Karpas-422 (cell line): ENCODE data around the gene C19orf53. TPM values are rescaled to one million over a fixed set of nuclear protein-coding genes. Genes with fewer than 3 reads are reported as not detected.

Experiments
- DNase-seq: peaks from one replicate; pipeline ENCODE4 v3.0.0-alpha.2; 2015
- H2AFZ ChIP-seq: fragments of 200-600 bp; sonication (generic); 2 replicates; pipeline ENCODE4 v1.6.1; 2014; ENCODE audit warnings: antibody characterized with exemption, low read length, mixed read lengths
- H3K27ac ChIP-seq: fragments of 200-600 bp; sonication (generic); 2 replicates; pipeline ENCODE4 v1.5.1; 2014; ENCODE audit warnings: mild to moderate bottlenecking, low read length, moderate library complexity
- H3K27me3 ChIP-seq: fragments of 200-600 bp; sonication (generic); 2 replicates; pipeline ENCODE4 v1.6.1; 2014; ENCODE audit warnings: low read length, mixed read lengths
- H3K36me3 ChIP-seq: fragments of 200-600 bp; sonication (generic); 2 replicates; pipeline ENCODE4 v1.6.1; 2014; ENCODE audit warnings: low read length, mixed read lengths; ENCODE audit not compliant: insufficient read depth
- H3K4me1 ChIP-seq: fragments of 200-600 bp; sonication (generic); 2 replicates; pipeline ENCODE4 v1.6.1; 2014; ENCODE audit warnings: mild to moderate bottlenecking, low read length, mixed read lengths
- H3K4me2 ChIP-seq: fragments of 200-600 bp; sonication (generic); 2 replicates; pipeline ENCODE4 v1.6.1; 2014; ENCODE audit warnings: low read length, low read depth, mild to moderate bottlenecking; ENCODE audit not compliant: poor library complexity, severe bottlenecking
- H3K4me3 ChIP-seq: fragments of 200-600 bp; sonication (generic); 2 replicates; pipeline ENCODE4 v1.5.1; 2014; ENCODE audit warnings: mild to moderate bottlenecking, antibody characterized with exemption, low read length, mixed read lengths
- H3K79me2 ChIP-seq: fragments of 200-600 bp; sonication (generic); 2 replicates; pipeline ENCODE4 v1.6.1; 2014; ENCODE audit warnings: mild to moderate bottlenecking, low read length, mixed read lengths
- H3K9ac ChIP-seq: fragments of 200-600 bp; sonication (generic); 2 replicates; pipeline ENCODE4 v1.6.0; 2014; ENCODE audit warnings: low read length
- H3K9me2 ChIP-seq: fragments of 200-600 bp; sonication (generic), shearing (Covaris generic); replicated peaks from 2 replicates; pipeline ENCODE4 v1.6.0; 2014; ENCODE audit warnings: mild to moderate bottlenecking, low read length, moderate library complexity; ENCODE audit not compliant: insufficient read depth
- H3K9me3 ChIP-seq: fragments of 300-700, 200-600 bp; sonication (generic); 2 replicates; pipeline ENCODE4 v1.6.1; 2014; ENCODE audit warnings: low read length, mixed read lengths
- H4K20me1 ChIP-seq: fragments of 200-600 bp; sonication (generic); 2 replicates; pipeline ENCODE4 v1.6.1; 2014; ENCODE audit warnings: mild to moderate bottlenecking, antibody characterized with exemption, low read length, low read depth; ENCODE audit not compliant: insufficient read depth
- total RNA-seq: library from RNA; depleted of rRNA; stranded (reverse); fragments of >200 nt; shearing (Covaris generic); gene quantifications from 2 replicates; pipeline ENCODE4 v1.2.3, GENCODE V29; 2014; ENCODE audit warnings: low replicate concordance

Gene C19orf53
- total RNA-seq, 1 experiment from 2014 or later, result 117 TPM

GRCh38 chr19:13804830-13805683 lies 30.8 kb downstream of the C19orf53 start:
- H2AFZ ChIP-seq, result no peak overlapping the region
- no peaks in the 10 kb centered on the region for H3K36me3 ChIP-seq
- H3K79me2 ChIP-seq, result no peaks in the 10 kb centered on the region
- no peaks in the 10 kb centered on the region for H3K4me1 ChIP-seq
- no peaks in the 10 kb centered on the region for H4K20me1 ChIP-seq
- H3K4me2 ChIP-seq, result no peak overlapping the region
- H3K27me3 ChIP-seq, result no peaks in the 10 kb centered on the region
- no peaks in the 10 kb centered on the region for H3K9me2 ChIP-seq
- H3K9me3 ChIP-seq, result no peaks in the 10 kb centered on the region
- no peak overlapping the region for H3K27ac ChIP-seq
- no peak overlapping the region for H3K9ac ChIP-seq
- DNase-seq, result no peak
- no peak overlapping the region for H3K4me3 ChIP-seq

- Histone ChIP-seq H3K4me2 (no peak overlapping the region), H3K27ac (no peak overlapping the region), H3K27me3 (no peaks in the 10 kb centered on the region), H3K4me1 (no peaks in the 10 kb centered on the region), H3K9me3 (no peaks in the 10 kb centered on the region), H3K9me2 (no peaks in the 10 kb centered on the region), H3K4me3 (no peak overlapping the region), H3K36me3 (no peaks in the 10 kb centered on the region), H3K79me2 (no peaks in the 10 kb centered on the region), H2AFZ (no peak overlapping the region), H4K20me1 (no peaks in the 10 kb centered on the region), H3K9ac (no peak overlapping the region)
- DNase-seq, result no peak
Observed at GRCh38 chr19:13806728-13807127, 32.5 kb downstream of the C19orf53 start.

GRCh38 chr19:13807421-13808021 lies 33.3 kb downstream of the C19orf53 start:
- H4K20me1 ChIP-seq, result no peaks in the 10 kb centered on the region
- H2AFZ ChIP-seq, result no peak overlapping the region
- no peak overlapping the region for H3K27ac ChIP-seq
- H3K9ac ChIP-seq, result no peak overlapping the region
- no peaks in the 10 kb centered on the region for H3K9me2 ChIP-seq
- DNase-seq, result no peak
- H3K27me3 ChIP-seq, result no peaks in the 10 kb centered on the region
- H3K9me3 ChIP-seq, result no peaks in the 10 kb centered on the region
- H3K36me3 ChIP-seq, result no peaks in the 10 kb centered on the region
- no peak overlapping the region for H3K4me2 ChIP-seq
- H3K79me2 ChIP-seq, result no peaks in the 10 kb centered on the region
- H3K4me3 ChIP-seq, result no peak overlapping the region
- H3K4me1 ChIP-seq, result no peaks in the 10 kb centered on the region

DNA sequence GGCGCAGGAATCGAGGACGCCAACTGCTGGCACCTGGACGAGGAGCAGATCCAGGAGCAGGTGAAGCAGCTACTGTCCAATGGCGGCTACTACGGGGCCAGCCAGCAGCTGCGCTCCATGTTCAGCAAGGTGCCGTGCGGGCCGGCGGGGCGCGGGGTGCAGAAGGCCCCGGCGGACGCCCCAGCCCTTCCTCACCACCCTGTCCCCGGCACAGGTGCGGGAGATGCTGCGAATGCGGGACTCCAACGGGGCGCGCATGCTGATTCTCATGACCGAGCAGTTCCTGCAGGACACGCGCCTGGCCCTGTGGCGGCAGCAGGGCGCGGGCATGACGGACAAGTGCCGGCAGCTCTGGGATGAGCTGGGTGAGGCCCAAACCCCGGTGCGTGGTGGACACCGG lies 34.6 kb downstream of the C19orf53 start:
- H3K79me2 ChIP-seq, result no peaks in the 10 kb centered on the region
- H3K9me2 ChIP-seq, result no peaks in the 10 kb centered on the region
- H3K27me3 ChIP-seq, result no peaks in the 10 kb centered on the region
- no peaks in the 10 kb centered on the region for H3K9me3 ChIP-seq
- H2AFZ ChIP-seq, result no peak overlapping the region
- no peak overlapping the region for H3K27ac ChIP-seq
- H3K4me2 ChIP-seq, result no peak overlapping the region
- no peak overlapping the region for H3K4me3 ChIP-seq
- no peaks in the 10 kb centered on the region for H3K4me1 ChIP-seq
- H4K20me1 ChIP-seq, result no peaks in the 10 kb centered on the region
- no peak for DNase-seq
- no peaks in the 10 kb centered on the region for H3K36me3 ChIP-seq
- no peak overlapping the region for H3K9ac ChIP-seq

DNA sequence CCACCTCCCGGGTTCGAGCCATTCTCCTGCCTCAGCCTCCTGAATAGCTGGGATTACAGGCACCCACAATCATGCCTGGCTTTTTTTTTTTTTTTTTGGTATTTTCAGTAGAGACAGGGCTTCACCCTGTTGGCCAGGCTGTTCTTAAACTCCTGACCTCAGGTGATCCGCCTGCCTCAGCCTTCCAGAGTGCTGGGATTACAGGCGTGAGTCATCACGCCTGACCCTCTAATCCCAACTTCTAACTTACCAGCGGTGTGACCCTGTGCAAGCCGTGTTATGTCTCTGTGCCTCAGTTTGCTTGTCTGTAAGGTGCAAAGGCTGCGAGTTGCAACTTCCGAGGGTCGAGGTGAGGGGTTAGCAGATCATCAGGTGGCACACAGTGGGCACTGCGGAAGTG lies 38.3 kb downstream of the C19orf53 start:
- DNase-seq, result no peak
- Histone ChIP-seq H3K27ac (no peak overlapping the region), H3K27me3 (no peaks in the 10 kb centered on the region), H3K9me2 (no peaks in the 10 kb centered on the region), H3K36me3 (no peaks in the 10 kb centered on the region), H3K4me3 (no peak overlapping the region), H4K20me1 (no peaks in the 10 kb centered on the region), H2AFZ (no peak overlapping the region), H3K9me3 (no peaks in the 10 kb centered on the region), H3K4me2 (no peak overlapping the region), H3K9ac (no peak overlapping the region), H3K4me1 (no peaks in the 10 kb centered on the region), H3K79me2 (no peaks in the 10 kb centered on the region)

DNA sequence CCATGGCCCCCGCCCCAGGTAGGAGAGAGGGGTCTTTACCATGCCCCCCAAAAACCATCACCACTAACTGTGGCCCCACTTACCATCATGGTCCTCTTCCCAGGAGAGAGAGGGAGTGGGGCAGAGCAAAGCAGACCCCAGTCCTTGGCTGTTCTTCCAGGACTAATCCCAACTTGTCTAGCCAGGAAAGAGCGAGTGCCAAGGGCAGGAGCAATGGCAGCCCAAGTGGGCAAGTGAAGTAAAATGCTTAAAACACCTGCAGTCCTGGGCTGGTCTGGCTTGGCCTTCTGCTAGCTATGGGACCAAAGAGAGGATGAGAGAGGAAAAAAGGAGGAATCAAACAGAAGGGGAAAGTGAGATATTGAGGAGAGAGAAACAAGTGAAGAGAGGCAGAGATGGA lies 38.9 kb downstream of the C19orf53 start:
- no peaks in the 10 kb centered on the region for H3K36me3 ChIP-seq
- no peaks in the 10 kb centered on the region for H3K4me1 ChIP-seq
- no peaks in the 10 kb centered on the region for H3K27me3 ChIP-seq
- H2AFZ ChIP-seq, result no peak overlapping the region
- no peak overlapping the region for H3K27ac ChIP-seq
- DNase-seq, result no peak
- H3K9ac ChIP-seq, result no peak overlapping the region
- H3K9me3 ChIP-seq, result no peaks in the 10 kb centered on the region
- no peaks in the 10 kb centered on the region for H3K9me2 ChIP-seq
- H3K4me2 ChIP-seq, result no peak overlapping the region
- H3K4me3 ChIP-seq, result no peak overlapping the region
- H4K20me1 ChIP-seq, result no peaks in the 10 kb centered on the region
- no peaks in the 10 kb centered on the region for H3K79me2 ChIP-seq

- Histone ChIP-seq H2AFZ (no peak overlapping the region), H3K4me3 (no peak overlapping the region), H3K79me2 (no peaks in the 10 kb centered on the region), H3K27ac (no peak overlapping the region), H3K36me3 (no peaks in the 10 kb centered on the region), H3K9ac (no peak overlapping the region), H3K9me3 (no peaks in the 10 kb centered on the region), H3K4me1 (no peaks in the 10 kb centered on the region), H4K20me1 (no peaks in the 10 kb centered on the region), H3K9me2 (no peaks in the 10 kb centered on the region), H3K4me2 (no peak overlapping the region), H3K27me3 (no peaks in the 10 kb centered on the region)
- no peak for DNase-seq
Observed at GRCh38 chr19:13814550-13814949, 40.3 kb downstream of the C19orf53 start.

DNA sequence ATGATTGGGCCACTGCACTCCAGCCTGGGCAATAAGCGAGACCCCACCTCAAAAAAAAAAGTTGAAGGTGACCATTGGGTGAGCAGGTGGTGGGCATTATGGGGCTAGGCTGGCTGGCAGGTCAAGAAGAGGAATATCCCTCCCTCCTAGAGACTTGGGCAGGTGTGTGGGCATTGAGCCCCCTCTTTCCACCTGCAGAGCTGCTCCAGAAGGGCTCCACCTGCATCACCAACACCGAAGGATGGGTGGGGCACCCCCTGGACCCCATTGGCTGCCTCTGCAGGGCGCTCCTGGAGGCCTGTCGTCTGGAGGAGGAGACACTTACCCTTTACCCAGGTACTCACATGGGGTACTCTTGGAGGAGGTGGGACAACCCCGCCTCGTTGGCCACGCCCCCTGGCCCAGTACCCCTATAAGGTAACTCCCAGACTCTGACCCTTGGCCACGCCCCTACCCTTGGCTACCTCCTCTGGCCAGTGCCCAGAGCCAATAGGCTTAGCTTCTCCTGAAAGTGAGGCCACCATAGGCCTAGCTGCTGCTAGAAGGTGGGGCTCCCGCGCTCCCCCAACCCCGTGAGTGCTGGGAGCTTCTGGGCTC lies 42.9 kb downstream of the C19orf53 start:
- H3K9me2 ChIP-seq, result no peaks in the 10 kb centered on the region
- DNase-seq, result peak; percentile 78
- H3K27me3 ChIP-seq, result no peaks in the 10 kb centered on the region
- H3K4me1 ChIP-seq, result peaks cover 7% of the 10 kb centered on the region
- no peaks in the 10 kb centered on the region for H3K36me3 ChIP-seq
- H3K4me3 ChIP-seq, result no peak overlapping the region
- H3K27ac ChIP-seq, result no peak overlapping the region
- no peak overlapping the region for H3K9ac ChIP-seq
- no peaks in the 10 kb centered on the region for H4K20me1 ChIP-seq
- H3K4me2 ChIP-seq, result no peak overlapping the region
- H3K9me3 ChIP-seq, result no peaks in the 10 kb centered on the region
- H3K79me2 ChIP-seq, result no peaks in the 10 kb centered on the region
- H2AFZ ChIP-seq, result no peak overlapping the region
